RWPE1 (cell line): ENCODE measurements around the gene ASPSCR1.

Experiments
- CTCF ChIA-PET: fragments of 350-600 bp; sonication (Branson Sonifier 250); formaldehyde crosslinking; extraction: SDS; loops from one replicate; lab custom pipeline; 2021; lab: Yijun Ruan, JAX
- POLR2A ChIA-PET: fragments of 400-600 bp; formaldehyde crosslinking; extraction: SDS; loops from one replicate; lab custom pipeline; 2020; ENCODE audit warnings: antibody characterized with exemption; ENCODE audit not compliant: low non-redundant PET; lab: Yijun Ruan, JAX
- DNase-seq: peaks from one replicate; pipeline ENCODE4 v3.0.0; 2012; ENCODE audit warnings: low spot score
- H3K27ac ChIP-seq: fragments of 450-650 bp; 2 replicates; pipeline ENCODE4 v1.5.1; 2017
- TF ChIP-seq, protein P1 (sequence below): fragments of 450-650 bp; conservative IDR thresholded peaks from 2 replicates; pipeline ENCODE4 v1.5.1; 2017; ENCODE audit warnings: low read depth, mild to moderate bottlenecking

ASPSCR1 gene

DNA sequence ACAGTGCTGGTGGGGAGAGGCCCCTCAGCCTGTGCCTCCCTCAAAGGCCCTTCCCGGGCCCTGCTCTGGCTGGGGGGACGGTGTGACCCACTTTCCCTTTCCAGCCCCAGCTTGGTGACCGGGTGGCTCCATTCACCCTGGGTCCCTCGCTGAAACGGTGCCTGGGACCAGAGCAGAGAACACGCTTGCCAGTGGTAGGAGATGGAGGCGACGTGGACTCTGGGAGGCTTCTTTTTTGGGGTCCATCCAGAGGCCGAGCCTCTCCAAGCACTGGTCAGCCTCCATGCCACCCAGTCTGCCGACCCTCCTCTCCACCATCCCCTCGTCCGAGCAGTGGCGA, 37.5 kb downstream of the ASPSCR1 start:
- ChIA-PET POLR2A (no interaction called here), CTCF (interaction anchor here (0.6 to 4.1 kb wide), 6 partner anchors 18 to 868 kb away, joined by 3 to 35 read pairs (median 4); partner anchors contain the start of gene NOTUM)
- no peak for DNase-seq
- H3K27ac ChIP-seq: peak overlapping the region; percentile 60
- TF ChIP-seq, protein P1, sequence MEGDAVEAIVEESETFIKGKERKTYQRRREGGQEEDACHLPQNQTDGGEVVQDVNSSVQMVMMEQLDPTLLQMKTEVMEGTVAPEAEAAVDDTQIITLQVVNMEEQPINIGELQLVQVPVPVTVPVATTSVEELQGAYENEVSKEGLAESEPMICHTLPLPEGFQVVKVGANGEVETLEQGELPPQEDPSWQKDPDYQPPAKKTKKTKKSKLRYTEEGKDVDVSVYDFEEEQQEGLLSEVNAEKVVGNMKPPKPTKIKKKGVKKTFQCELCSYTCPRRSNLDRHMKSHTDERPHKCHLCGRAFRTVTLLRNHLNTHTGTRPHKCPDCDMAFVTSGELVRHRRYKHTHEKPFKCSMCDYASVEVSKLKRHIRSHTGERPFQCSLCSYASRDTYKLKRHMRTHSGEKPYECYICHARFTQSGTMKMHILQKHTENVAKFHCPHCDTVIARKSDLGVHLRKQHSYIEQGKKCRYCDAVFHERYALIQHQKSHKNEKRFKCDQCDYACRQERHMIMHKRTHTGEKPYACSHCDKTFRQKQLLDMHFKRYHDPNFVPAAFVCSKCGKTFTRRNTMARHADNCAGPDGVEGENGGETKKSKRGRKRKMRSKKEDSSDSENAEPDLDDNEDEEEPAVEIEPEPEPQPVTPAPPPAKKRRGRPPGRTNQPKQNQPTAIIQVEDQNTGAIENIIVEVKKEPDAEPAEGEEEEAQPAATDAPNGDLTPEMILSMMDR: no peak

DNA sequence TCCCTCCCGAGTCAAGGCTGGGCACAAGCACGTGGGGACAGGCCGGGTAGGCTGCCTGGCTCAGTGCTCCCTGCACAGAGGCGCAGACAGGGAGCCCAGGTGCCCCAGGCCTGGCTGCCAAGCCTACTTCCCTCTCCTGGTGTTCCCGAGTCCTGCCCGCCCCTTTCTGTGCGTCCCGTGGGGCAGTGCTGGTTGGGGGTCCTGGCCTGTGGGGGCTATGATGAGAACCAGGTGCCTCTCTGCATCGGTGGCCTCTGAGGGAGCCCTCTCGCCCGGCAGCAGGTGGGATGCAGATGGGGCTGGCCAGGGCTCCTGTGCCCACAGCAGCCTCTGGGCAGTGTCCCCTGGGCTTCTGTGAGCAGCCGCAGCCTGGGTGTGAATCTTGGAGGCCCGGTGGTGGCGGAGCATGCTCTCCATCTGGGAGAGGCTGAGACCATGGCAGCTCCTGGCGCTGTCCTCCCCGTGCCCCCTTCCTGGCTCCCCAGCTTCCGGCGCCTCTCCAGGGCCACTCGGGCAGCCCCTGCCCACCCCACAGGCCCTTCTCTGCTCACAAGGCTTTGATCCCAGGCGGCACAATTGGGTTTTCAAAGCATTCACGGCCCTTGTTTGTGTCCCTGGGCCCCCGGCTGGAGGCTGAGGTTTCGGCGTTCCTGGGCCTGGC, 38.0 kb downstream of the ASPSCR1 start:
- TF ChIP-seq, protein P1: no peak
- no peak for DNase-seq
- H3K27ac ChIP-seq: peak overlapping the region; percentile 60
- CTCF ChIA-PET: interaction anchor here (4.1 kb wide), 1 partner anchor 55 kb away, joined by 35 read pairs; the partner anchor contains the start of gene NOTUM
- POLR2A ChIA-PET: interaction anchor here (0.7 kb wide), 1 partner anchor 13 kb away, joined by 3 read pairs; no protein-coding TSS in a partner anchor

DNA sequence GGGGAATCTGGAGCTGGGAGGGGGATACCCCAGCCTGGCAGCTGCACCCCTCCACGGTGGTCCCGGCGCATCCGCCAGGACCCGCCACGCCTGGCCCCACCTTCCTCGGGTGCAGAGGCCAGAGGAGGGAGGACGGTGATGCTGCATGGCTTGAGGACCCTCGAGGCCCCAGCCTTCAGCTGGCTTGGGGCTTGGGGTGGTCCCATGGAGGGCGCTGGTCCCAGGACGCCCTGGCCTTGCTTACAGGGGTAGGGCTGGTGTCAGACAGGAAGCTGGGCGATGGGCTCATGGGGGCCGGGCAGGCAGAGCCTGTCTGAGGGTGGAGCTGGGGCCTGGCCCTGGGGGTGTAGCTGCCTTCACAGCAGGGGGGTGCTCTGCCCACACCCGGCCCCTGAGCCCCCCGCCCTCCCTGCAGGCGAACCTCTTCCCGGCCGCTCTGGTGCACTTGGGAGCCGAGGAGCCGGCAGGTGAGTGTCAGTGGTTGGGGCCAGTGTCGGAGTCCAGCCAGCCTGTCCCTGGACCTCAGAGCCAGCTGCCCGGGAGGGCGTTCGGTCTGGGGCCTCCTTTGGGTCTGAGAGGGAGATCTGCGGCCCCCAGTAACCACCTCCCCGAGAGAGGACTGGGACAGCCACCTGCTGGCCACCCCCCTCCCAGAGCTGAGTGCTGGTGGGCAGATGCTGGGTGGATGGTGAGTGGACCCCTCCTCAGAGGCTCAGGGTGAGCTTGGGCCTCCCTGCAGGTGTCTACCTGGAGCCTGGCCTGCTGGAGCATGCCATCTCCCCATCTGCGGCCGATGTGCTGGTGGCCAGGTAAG, 38.8 kb downstream of the ASPSCR1 start:
- CTCF ChIA-PET: interaction anchor here (0.6 to 4.1 kb wide), 4 partner anchors 29 to 93 kb away, joined by 3 to 35 read pairs (median 4); partner anchors contain the start of gene NOTUM

DNA sequence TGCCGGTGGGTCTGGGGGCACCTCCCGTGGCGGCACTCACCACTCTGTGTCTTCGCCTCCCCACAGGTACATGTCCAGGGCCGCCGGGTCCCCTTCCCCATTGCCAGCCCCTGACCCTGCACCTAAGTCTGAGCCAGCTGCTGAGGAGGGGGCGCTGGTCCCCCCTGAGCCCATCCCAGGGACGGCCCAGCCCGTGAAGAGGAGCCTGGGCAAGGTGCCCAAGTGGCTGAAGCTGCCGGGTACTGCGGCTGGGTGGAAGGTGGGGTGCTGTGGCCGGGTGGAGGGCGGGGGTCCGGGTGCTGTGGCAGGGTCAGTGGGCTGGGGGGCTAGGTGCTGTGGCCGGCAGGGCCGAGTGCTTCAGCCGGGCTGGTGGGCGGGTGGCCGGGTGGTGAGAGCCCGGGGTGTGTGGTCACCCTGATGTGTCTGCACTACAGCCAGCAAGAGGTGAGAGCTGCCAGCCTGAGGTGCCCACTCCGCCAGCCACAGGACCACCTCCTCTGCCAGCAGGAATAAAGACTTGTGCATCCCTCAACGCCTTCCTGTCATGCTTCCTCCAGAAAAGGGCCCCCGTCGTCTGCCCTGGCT, 39.5 kb downstream of the ASPSCR1 start:
- DNase-seq: no peak
- ChIA-PET CTCF (interaction anchor here (0.6 to 4.1 kb wide), 5 partner anchors 29 to 94 kb away, joined by 3 to 35 read pairs (median 3); partner anchors contain the start of gene NOTUM), POLR2A (no interaction called here)
- peak overlapping the region; percentile 80 for H3K27ac ChIP-seq
- TF ChIP-seq, protein P1: no peak

More for the DNA sequence above, 38.8 kb downstream of the ASPSCR1 start:
- TF ChIP-seq, protein P1: no peak
- POLR2A ChIA-PET: interaction anchor here (0.7 kb wide), 1 partner anchor 12 kb away, joined by 3 read pairs; no protein-coding TSS in a partner anchor
- DNase-seq: no peak
- peak overlapping the region; percentile 80 for H3K27ac ChIP-seq

DNA sequence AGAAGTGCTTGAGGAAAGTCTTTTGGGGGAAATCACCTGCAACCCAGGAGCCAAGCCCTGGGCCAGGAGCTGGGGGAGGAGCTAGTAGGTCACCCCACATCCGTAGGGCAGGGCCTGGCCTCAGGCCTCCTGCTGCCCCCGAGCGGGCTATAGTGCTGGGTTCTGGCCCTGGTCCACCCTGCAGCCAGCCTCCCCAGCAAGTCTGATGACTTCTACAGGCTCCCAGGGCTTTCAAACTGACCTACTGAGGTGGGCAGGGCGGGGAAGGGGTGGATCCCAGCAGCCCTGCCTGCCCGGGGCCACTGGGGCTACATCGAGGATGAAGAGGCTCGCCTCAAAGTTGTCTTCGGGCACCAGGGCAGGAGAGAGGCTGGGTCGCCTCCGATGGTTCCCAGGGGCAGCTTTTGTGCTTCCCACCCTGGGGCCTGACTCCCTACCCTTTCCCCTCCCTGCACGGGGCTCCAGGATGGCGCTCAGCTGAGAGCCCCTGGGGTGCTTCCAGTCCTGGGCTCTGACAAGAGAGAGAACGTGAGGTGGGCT, 40.3 kb downstream of the ASPSCR1 start:
- ChIA-PET POLR2A (no interaction called here), CTCF (interaction anchor here (0.6 to 4.1 kb wide), 3 partner anchors 58 to 839 kb away, joined by 3 to 35 read pairs (median 4); partner anchors contain the start of gene NOTUM)
- no peak for DNase-seq
- TF ChIP-seq, protein P1: no peak
- H3K27ac ChIP-seq: peak overlapping the region; percentile 80
